SJSA1 (cell line): ENCODE results near the gene PPHLN1. TPM values are rescaled to one million over a fixed set of nuclear protein-coding genes. Genes with fewer than 3 reads are reported as not detected.

Experiments
- DNase-seq, 2 experiments: peaks; one replicate each; pipeline ENCODE4 v3.0.0-alpha.2; 2015 to 2020; ENCODE audit warnings: low spot score in 2 of 2, low read depth in 1 of 2
- H3K27ac ChIP-seq: fragments of 250-450 bp; sonication (Bioruptor Pico); 2 replicates; pipeline ENCODE4 v1.5.1; 2020; ENCODE audit warnings: mild to moderate bottlenecking, moderate library complexity
- H3K27me3 ChIP-seq: fragments of 250-450 bp; sonication (Bioruptor Pico); replicated peaks from 2 replicates; pipeline ENCODE4 v1.5.1; 2020; ENCODE audit warnings: mild to moderate bottlenecking, moderate library complexity
- H3K36me3 ChIP-seq: fragments of 250-450 bp; sonication (Bioruptor Pico); 2 replicates; pipeline ENCODE4 v1.5.1; 2020; ENCODE audit warnings: mild to moderate bottlenecking
- H3K4me1 ChIP-seq: fragments of 250-450 bp; sonication (Bioruptor Pico); replicated peaks from 2 replicates; pipeline ENCODE4 v1.6.1; 2021; ENCODE audit warnings: mild to moderate bottlenecking
- H3K4me3 ChIP-seq: fragments of 250-450 bp; sonication (Bioruptor Pico); 2 replicates; pipeline ENCODE4 v1.5.1; 2020; ENCODE audit warnings: mild to moderate bottlenecking
- H3K9me3 ChIP-seq: fragments of 250-450 bp; sonication (Bioruptor Pico); replicated peaks from 2 replicates; pipeline ENCODE4 v1.5.1; 2020; ENCODE audit warnings: mild to moderate bottlenecking
- total RNA-seq: library from RNA; depleted of rRNA; stranded (reverse); fragments of >200 nt; shearing (Covaris generic); gene quantifications from 2 replicates; pipeline ENCODE4 v1.2.3, GENCODE V29; 2014

The PPHLN1 gene
- total RNA-seq, 1 experiment from 2014 or later = 94.3 TPM

GRCh38 chr12:42407306-42407705 is 81.3 kb downstream of the PPHLN1 start:
- Histone ChIP-seq H3K27ac (no peak overlapping the region), H3K4me3 (no peak overlapping the region), H3K27me3 (no peaks in the 10 kb centered on the region), H3K36me3 (no peaks in the 10 kb centered on the region), H3K9me3 (no peaks in the 10 kb centered on the region), H3K4me1 (no peaks in the 10 kb centered on the region)
- no peak for DNase-seq

DNA sequence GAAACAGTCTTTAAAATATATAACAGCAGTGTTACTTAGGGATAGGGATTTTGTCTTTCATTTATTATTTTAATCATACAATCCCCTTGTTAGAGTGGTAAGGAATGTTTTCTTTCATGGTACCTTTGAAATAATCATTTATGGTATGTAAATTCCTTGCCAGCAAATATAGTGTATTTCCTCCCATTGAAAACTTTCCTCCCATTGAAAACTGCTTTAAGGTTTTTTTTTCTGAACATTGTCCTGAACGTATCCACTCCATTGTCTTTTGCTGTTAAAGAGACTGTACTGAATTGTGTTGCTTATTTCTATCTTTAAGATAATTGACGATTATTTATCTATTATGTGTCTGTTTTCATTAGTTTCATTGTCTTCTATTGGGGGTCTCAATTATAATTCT is 83.5 kb downstream of the PPHLN1 start:
- Histone ChIP-seq H3K27me3 (no peaks in the 10 kb centered on the region), H3K36me3 (no peaks in the 10 kb centered on the region)
- no peak for DNase-seq

GRCh38 chr12:42410340-42410739 is 84.4 kb downstream of the PPHLN1 start:
- Histone ChIP-seq H3K4me3 (no peak overlapping the region), H3K4me1 (peaks cover 3% of the 10 kb centered on the region; the same call in 1 of the 2 replicates), H3K27ac (no peak overlapping the region), H3K36me3 (no peaks in the 10 kb centered on the region), H3K9me3 (no peaks in the 10 kb centered on the region), H3K27me3 (no peaks in the 10 kb centered on the region)
- DNase-seq = no peak

More for the DNA sequence above, 83.5 kb downstream of the PPHLN1 start:
- H3K27ac ChIP-seq = no peak overlapping the region
- peaks cover 3% of the 10 kb centered on the region; the same call in 1 of the 2 replicates for H3K4me1 ChIP-seq
- no peaks in the 10 kb centered on the region for H3K9me3 ChIP-seq
- H3K4me3 ChIP-seq = no peak overlapping the region

DNA sequence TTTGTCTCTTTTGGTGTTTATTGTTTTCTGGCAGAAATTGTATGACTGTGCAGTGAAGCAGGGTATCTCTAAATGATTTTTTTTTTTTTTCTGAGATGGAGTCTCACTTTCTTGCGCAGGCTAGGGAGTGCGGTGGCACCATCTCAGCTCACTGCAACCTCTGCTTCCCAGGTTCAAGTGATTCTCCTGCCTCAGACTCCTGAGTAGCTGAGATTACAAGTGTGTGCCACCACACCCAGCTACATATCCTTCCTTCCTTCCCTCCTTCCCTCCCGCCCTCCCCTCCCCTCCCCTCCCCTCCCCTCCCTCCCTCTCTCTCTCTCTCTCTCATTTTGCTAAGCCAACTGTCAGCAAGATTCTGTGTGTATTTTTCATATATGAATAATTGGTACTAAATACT is 94.4 kb downstream of the PPHLN1 start:
- H3K27me3 ChIP-seq = no peaks in the 10 kb centered on the region
- DNase-seq = no peak
- H3K4me3 ChIP-seq = no peak overlapping the region
- no peaks in the 10 kb centered on the region for H3K36me3 ChIP-seq
- H3K9me3 ChIP-seq = no peaks in the 10 kb centered on the region
- H3K27ac ChIP-seq = no peak overlapping the region
- H3K4me1 ChIP-seq = 0 out of 2 replicates have a peak, but pooled peaks cover 4% of the 10 kb centered on the region

DNA sequence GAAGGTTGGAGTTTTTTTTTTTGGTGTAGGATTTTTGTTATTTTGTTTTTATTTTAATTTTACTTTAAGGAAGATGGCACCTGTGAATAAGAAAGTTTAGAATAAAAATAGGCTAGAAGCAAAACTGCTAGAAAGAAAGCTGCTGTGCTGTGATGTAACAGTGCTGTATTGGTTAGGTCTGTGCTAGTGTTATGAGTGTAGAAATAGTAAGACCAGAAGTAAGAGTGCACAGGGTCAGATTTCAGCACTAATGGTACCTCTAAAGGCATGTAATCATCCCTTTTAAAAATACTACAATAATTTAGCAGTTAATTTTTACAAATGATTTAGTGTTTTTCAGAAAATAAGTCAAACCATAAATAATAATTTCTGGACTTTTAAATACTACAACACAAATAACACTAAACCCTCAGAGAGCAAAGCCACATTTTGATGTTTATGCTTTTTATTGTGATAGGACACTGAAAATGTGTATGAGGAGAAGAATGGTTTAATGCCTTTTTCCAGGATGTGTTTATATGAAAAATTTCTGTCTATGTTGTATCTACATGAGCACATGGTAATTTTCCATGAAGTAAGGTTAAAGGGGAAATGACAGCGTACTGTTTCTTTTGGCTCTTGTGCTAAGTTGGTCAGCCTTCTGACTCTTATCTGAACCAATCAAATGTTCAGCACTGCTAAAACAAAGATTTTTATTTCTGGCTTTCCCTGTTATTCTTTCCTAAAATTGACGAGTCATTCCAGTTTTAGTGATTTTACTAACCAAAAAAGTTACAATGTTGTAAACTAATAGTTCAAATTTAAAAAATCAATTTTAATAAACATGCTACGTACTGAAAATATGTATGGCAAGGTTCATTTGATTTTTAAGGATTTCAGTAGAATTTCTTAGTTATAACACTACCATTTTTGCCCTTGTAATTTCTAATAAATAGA is 96.1 kb downstream of the PPHLN1 start:
- H3K4me1 ChIP-seq = 0 out of 2 replicates have a peak, but pooled peaks cover 7% of the 10 kb centered on the region
- H3K27me3 ChIP-seq = no peaks in the 10 kb centered on the region
- H3K27ac ChIP-seq = no peak overlapping the region
- H3K4me3 ChIP-seq = no peak overlapping the region
- DNase-seq = no peak
- no peaks in the 10 kb centered on the region for H3K9me3 ChIP-seq
- H3K36me3 ChIP-seq = peaks cover 4% of the 10 kb centered on the region; the same call in 1 of the 2 replicates

- no peaks in the 10 kb centered on the region for H3K27me3 ChIP-seq
- no peak overlapping the region for H3K4me3 ChIP-seq
- H3K36me3 ChIP-seq = peaks cover 8% of the 10 kb centered on the region
- DNase-seq = no peak
- H3K9me3 ChIP-seq = no peaks in the 10 kb centered on the region
- 0 out of 2 replicates have a peak, but pooled peaks cover 7% of the 10 kb centered on the region for H3K4me1 ChIP-seq
- no peak overlapping the region for H3K27ac ChIP-seq
Observed at GRCh38 chr12:42422785-42423184, 96.8 kb downstream of the PPHLN1 start.

GRCh38 chr12:42426746-42427145 is 100.8 kb downstream of the PPHLN1 start:
- H3K27ac ChIP-seq = no peak overlapping the region
- H3K36me3 ChIP-seq = peaks cover 16% of the 10 kb centered on the region
- H3K4me1 ChIP-seq = 0 out of 2 replicates have a peak, but pooled peaks cover 7% of the 10 kb centered on the region
- no peaks in the 10 kb centered on the region for H3K27me3 ChIP-seq
- H3K4me3 ChIP-seq = no peak overlapping the region
- DNase-seq = peak in 1 of 2 experiments; percentile 23
- H3K9me3 ChIP-seq = no peaks in the 10 kb centered on the region

- Histone ChIP-seq H3K27me3 (no peaks in the 10 kb centered on the region), H3K4me1 (0 out of 2 replicates have a peak, but pooled peaks cover 4% of the 10 kb centered on the region)
- DNase-seq = no peak
Observed at GRCh38 chr12:42428850-42429249, 102.9 kb downstream of the PPHLN1 start.

GRCh38 chr12:42432517-42433140 is 106.7 kb downstream of the PPHLN1 start:
- DNase-seq = no peak
- peaks cover 14% of the 10 kb centered on the region for H3K36me3 ChIP-seq
- no peaks in the 10 kb centered on the region for H3K27me3 ChIP-seq
- no peaks in the 10 kb centered on the region for H3K4me1 ChIP-seq
- H3K9me3 ChIP-seq = no peaks in the 10 kb centered on the region
- H3K27ac ChIP-seq = no peak overlapping the region
- no peak overlapping the region for H3K4me3 ChIP-seq

More at GRCh38 chr12:42428850-42429249, 102.9 kb downstream of the PPHLN1 start:
- Histone ChIP-seq H3K36me3 (peaks cover 21% of the 10 kb centered on the region), H3K9me3 (no peaks in the 10 kb centered on the region), H3K4me3 (no peak overlapping the region), H3K27ac (no peak overlapping the region)

DNA sequence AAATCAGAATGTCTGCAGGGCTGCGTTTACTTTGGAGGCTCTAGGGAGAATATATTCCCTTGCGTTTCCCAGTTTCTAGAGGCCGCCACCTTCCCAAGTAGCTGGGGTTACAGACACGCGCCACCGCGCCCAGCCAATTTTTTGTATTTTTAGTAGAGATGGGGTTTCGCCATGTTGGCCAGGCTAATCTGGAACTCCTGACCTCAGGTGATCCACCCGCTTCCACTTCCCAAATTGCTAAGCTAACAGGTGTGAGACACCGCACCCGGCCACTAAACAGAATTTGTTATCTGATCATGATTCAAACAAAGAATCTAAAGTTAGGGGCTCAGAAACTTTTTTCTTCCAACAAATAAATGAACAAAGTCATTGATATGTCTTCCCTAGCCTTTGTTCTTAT is 114.6 kb downstream of the PPHLN1 start:
- no peak for DNase-seq
- Histone ChIP-seq H3K4me3 (no peak overlapping the region), H3K27me3 (no peaks in the 10 kb centered on the region), H3K9me3 (no peaks in the 10 kb centered on the region), H3K4me1 (no peaks in the 10 kb centered on the region), H3K36me3 (peaks cover 33% of the 10 kb centered on the region), H3K27ac (no peak overlapping the region)

- no peak for DNase-seq
- no peaks in the 10 kb centered on the region for H3K27me3 ChIP-seq
- no peaks in the 10 kb centered on the region; the same call in 1 of the 2 replicates for H3K9me3 ChIP-seq
- H3K4me1 ChIP-seq = peaks cover 9% of the 10 kb centered on the region
- H3K4me3 ChIP-seq = no peak overlapping the region
- H3K36me3 ChIP-seq = peaks cover 38% of the 10 kb centered on the region
- H3K27ac ChIP-seq = no peak overlapping the region
Observed at GRCh38 chr12:42442311-42442759, 116.4 kb downstream of the PPHLN1 start.

- Histone ChIP-seq H3K27ac (no peak overlapping the region), H3K9me3 (no peaks in the 10 kb centered on the region; the same call in 1 of the 2 replicates)
- DNase-seq = no peak
Observed at GRCh38 chr12:42442888-42443287, 116.9 kb downstream of the PPHLN1 start.

GRCh38 chr12:42444192-42444943 is 118.4 kb downstream of the PPHLN1 start:
- Histone ChIP-seq H3K4me1 (peaks cover 12% of the 10 kb centered on the region), H3K27ac (no peak overlapping the region), H3K4me3 (no peak overlapping the region), H3K27me3 (no peaks in the 10 kb centered on the region), H3K9me3 (no peaks in the 10 kb centered on the region; the same call in 1 of the 2 replicates), H3K36me3 (peaks cover 49% of the 10 kb centered on the region)
- no peak for DNase-seq

More at GRCh38 chr12:42442888-42443287, 116.9 kb downstream of the PPHLN1 start:
- peaks cover 39% of the 10 kb centered on the region for H3K36me3 ChIP-seq
- H3K4me3 ChIP-seq = no peak overlapping the region
- H3K27me3 ChIP-seq = no peaks in the 10 kb centered on the region
- H3K4me1 ChIP-seq = peaks cover 12% of the 10 kb centered on the region
